Calu3 (cell line): ENCODE measurements around the gene ETV3L. TPM values are rescaled to one million over a fixed set of nuclear protein-coding genes. Genes with fewer than 3 reads are reported as not detected.

Source experiments
- BruUV-seq: library from RNA; stranded (reverse); fragments of 400-500 nt; replicated peaks from 2 replicates; lab custom pipeline; 2021; lab: Mats Ljungman, UMichigan
- CTCF ChIA-PET: fragments of 300-600 bp; sonication (Branson Sonifier 250); formaldehyde crosslinking; loops from one replicate; lab custom pipeline; 2022; ENCODE audit warnings: antibody characterized with exemption; lab: Charles Lee
- DNase-seq: peaks from one replicate; pipeline ENCODE4 v3.0.0; 2022
- H3K27ac Mint-ChIP-seq: one replicate; pipeline ENCODE4 v1.8.0; 2022; ENCODE audit warnings: mixed read lengths; ENCODE audit not compliant: unreplicated experiment
- H3K27me3 Mint-ChIP-seq: one replicate; pipeline ENCODE4 v1.8.0; 2022; ENCODE audit warnings: mixed read lengths; ENCODE audit not compliant: unreplicated experiment
- H3K36me3 Mint-ChIP-seq: one replicate; pipeline ENCODE4 v1.8.0; 2022; ENCODE audit warnings: mild to moderate bottlenecking, moderate library complexity, mixed read lengths; ENCODE audit not compliant: insufficient read depth, unreplicated experiment
- H3K4me1 Mint-ChIP-seq: one replicate; pipeline ENCODE4 v1.8.0; 2022; ENCODE audit warnings: mild to moderate bottlenecking, low read depth, mixed read lengths; ENCODE audit not compliant: unreplicated experiment
- H3K4me3 Mint-ChIP-seq: one replicate; pipeline ENCODE4 v1.8.0; 2022; ENCODE audit warnings: mild to moderate bottlenecking, low read depth, moderate library complexity, mixed read lengths; ENCODE audit not compliant: unreplicated experiment
- H3K9me3 Mint-ChIP-seq: one replicate; pipeline ENCODE4 v1.8.0; 2022; ENCODE audit warnings: low read depth, mixed read lengths; ENCODE audit not compliant: unreplicated experiment
- intact Hi-C: fragments of 100-400 bp; cut with micrococcal nuclease; formaldehyde crosslinking; loops from one replicate; pipeline ENCODE4 v1.10.0; 2022; ENCODE audit not compliant: unreplicated experiment
- total RNA-seq: library from RNA; stranded (reverse); gene quantifications from 2 replicates; pipeline ENCODE4 v1.2.3, GENCODE V29; 2022
- TF ChIP-seq, protein P1 (sequence below): fragments of 200-600 bp; IDR thresholded peaks from one replicate; pipeline ENCODE4 v1.8.0; 2022; ENCODE audit warnings: antibody characterized with exemption; ENCODE audit not compliant: unreplicated experiment

The ETV3L gene
- total RNA-seq, 1 experiment from 2014 or later = not detected

DNA sequence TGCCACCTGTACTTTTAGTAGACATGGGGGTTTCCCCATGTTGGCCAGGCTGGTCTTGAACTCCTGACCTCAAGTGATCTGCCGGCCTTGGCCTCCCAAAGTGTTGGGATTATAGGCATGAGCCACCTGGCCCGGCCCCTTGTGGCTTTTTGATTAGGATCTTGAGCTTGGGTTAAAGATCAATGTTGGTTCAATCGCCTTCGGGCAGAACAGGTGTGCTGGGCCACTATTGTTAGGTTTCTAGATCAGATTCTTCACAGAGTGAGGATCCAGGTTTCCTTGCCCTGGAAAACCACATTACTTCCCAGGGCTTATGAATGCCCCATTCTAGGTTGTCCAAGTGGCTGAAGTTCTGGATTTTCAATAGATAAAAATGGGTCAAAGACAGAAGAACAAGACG is 32.5 kb upstream of the ETV3L start:
- CTCF ChIA-PET = interaction anchor here (0.7 to 1.2 kb wide), 2 partner anchors 42 to 364 kb away, joined by 3 to 4 read pairs; no protein-coding TSS in a partner anchor
- Mint-ChIP-seq H3K4me3 (no peak overlapping the region), H3K9me3 (no peaks in the 10 kb centered on the region), H3K4me1 (peaks cover 10% of the 10 kb centered on the region), H3K36me3 (peaks cover 40% of the 10 kb centered on the region), H3K27me3 (no peaks in the 10 kb centered on the region), H3K27ac (no peak overlapping the region)
- TF ChIP-seq, protein P1, sequence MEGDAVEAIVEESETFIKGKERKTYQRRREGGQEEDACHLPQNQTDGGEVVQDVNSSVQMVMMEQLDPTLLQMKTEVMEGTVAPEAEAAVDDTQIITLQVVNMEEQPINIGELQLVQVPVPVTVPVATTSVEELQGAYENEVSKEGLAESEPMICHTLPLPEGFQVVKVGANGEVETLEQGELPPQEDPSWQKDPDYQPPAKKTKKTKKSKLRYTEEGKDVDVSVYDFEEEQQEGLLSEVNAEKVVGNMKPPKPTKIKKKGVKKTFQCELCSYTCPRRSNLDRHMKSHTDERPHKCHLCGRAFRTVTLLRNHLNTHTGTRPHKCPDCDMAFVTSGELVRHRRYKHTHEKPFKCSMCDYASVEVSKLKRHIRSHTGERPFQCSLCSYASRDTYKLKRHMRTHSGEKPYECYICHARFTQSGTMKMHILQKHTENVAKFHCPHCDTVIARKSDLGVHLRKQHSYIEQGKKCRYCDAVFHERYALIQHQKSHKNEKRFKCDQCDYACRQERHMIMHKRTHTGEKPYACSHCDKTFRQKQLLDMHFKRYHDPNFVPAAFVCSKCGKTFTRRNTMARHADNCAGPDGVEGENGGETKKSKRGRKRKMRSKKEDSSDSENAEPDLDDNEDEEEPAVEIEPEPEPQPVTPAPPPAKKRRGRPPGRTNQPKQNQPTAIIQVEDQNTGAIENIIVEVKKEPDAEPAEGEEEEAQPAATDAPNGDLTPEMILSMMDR = no peak
- DNase-seq = no peak
- no TSS peak for BruUV-seq
- intact Hi-C loops = no loop called here

- peaks cover 5% of the 10 kb centered on the region for H3K4me1 Mint-ChIP-seq
- intact Hi-C loops = no loop called here
- H3K36me3 Mint-ChIP-seq = peaks cover 38% of the 10 kb centered on the region
Measured at GRCh38 chr1:157131281-157131680, 31.7 kb upstream of the ETV3L start.

GRCh38 chr1:157124855-157125254 is 25.2 kb upstream of the ETV3L start:
- intact Hi-C loops = no loop called here
- DNase-seq = peak; percentile 21
- TF ChIP-seq, protein P1 = no peak
- H3K4me3 Mint-ChIP-seq = no peak overlapping the region
- H3K9me3 Mint-ChIP-seq = no peaks in the 10 kb centered on the region
- peaks cover 44% of the 10 kb centered on the region for H3K36me3 Mint-ChIP-seq
- no peaks in the 10 kb centered on the region for H3K27me3 Mint-ChIP-seq
- no peaks in the 10 kb centered on the region for H3K4me1 Mint-ChIP-seq
- no TSS peak for BruUV-seq
- CTCF ChIA-PET = interaction anchor here (0.6 kb wide), 1 partner anchor 27 kb away, joined by 3 read pairs; no protein-coding TSS in a partner anchor
- no peak overlapping the region for H3K27ac Mint-ChIP-seq

More at GRCh38 chr1:157131281-157131680, 31.7 kb upstream of the ETV3L start:
- no TSS peak for BruUV-seq
- CTCF ChIA-PET = no interaction called here
- TF ChIP-seq, protein P1 = no peak
- no peak overlapping the region for H3K4me3 Mint-ChIP-seq
- no peaks in the 10 kb centered on the region for H3K27me3 Mint-ChIP-seq
- no peaks in the 10 kb centered on the region for H3K9me3 Mint-ChIP-seq
- no peak for DNase-seq
- H3K27ac Mint-ChIP-seq = no peak overlapping the region

DNA sequence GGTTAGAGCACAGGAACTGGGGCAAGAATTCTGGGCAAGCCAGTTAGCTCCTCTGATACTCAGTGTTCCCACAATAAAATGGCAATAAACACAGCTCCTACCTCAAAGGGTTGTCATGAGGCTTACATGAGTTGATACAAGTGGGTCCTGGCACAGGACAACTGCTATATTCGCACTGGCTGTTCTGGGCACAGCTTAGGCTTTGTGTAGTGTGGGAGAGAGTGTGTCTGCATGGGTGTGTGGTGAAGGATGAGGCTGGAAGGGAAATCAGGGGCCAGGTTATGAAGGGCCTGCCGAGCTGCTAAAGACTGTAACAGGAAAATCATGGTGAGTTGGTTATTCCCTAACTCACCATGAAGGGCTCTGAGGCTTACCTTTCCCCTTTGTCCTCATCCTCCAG is 19.8 kb upstream of the ETV3L start:
- no TSS peak for BruUV-seq
- CTCF ChIA-PET = interaction anchor here (0.6 to 0.8 kb wide), 2 partner anchors 13 to 30 kb away, joined by 3 read pairs; no protein-coding TSS in a partner anchor
- H3K9me3 Mint-ChIP-seq = no peaks in the 10 kb centered on the region
- DNase-seq = no peak
- H3K27ac Mint-ChIP-seq = no peak overlapping the region
- H3K36me3 Mint-ChIP-seq = peaks cover 19% of the 10 kb centered on the region
- intact Hi-C loops = no loop called here
- TF ChIP-seq, protein P1 = no peak
- no peaks in the 10 kb centered on the region for H3K4me1 Mint-ChIP-seq
- H3K27me3 Mint-ChIP-seq = peaks cover 19% of the 10 kb centered on the region
- no peak overlapping the region for H3K4me3 Mint-ChIP-seq
